LNCaP clone FGC (cell line): ENCODE measurements around the gene FGFR1OP2.
A peak's percentile ranks its signal among the peaks of the same experiment; 100 is the strongest.
"Not testable (repeated sequence)": the region's sequence is repeated elsewhere in the genome, so short reads cannot be mapped to it uniquely, and the experiment has no call there.

Source experiments
- DNase-seq: peaks from one replicate; pipeline ENCODE4 v3.0.0-alpha.2; 2011; ENCODE audit warnings: low read depth
- H3K4me3 ChIP-seq: 2 replicates; pipeline ENCODE4 v1.5.1; 2011; ENCODE audit warnings: mild to moderate bottlenecking, low read depth, low read length, control low read depth
- CTCF ChIP-seq: IDR thresholded peaks from 2 replicates; pipeline ENCODE4 v1.5.1; 2012; ENCODE audit warnings: mild to moderate bottlenecking; ENCODE audit not compliant: control insufficient read depth, insufficient read depth; ENCODE audit errors: extremely low read depth

FGFR1OP2 gene

DNA sequence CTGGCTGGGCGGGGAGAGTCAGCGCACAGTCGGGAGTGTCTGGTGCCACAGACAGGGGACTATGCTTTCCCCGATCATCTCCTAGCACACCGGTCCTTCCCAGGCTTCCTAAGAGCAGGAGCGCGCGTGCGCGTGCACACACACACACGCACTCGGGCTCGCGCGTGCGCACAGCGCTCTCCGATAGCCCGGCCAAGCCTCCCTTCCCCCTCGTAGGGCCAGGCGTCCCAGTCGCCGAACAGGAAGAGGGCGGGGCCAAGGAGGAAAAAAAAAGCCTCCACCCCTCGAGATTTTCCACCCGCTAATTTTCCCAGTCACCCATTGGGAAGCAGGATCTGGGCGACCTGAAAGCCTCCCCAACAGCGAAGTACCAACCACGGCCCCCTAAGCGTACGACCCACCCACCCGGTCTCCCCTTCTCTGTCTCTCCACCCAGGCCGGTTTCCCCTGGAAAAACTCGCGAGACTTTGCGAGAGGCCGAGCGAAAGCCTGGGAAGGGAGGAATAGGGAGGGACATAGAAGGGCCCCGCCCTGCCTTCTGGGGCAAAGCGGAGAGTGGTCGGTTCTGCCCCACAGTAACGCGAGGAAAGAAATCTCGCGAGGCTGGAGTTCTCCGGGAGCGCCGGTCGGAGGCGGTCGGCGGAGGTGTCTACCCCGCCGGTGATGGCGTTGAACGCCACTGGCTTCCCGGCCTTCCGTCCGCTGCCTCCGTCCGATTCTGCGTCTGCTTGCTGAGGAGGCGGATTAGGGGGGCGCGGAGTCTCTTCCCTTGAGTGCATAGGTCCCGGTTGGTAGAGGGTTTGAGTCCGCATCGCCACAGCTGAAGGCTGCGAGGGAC, at the start of gene FGFR1OP2, which contains the start of gene INTS13:
Gene FGFR1OP2 (plus strand): TSS at position 608 of the 838 bp plus-strand sequence. CDS start 15,689 bp downstream, outside the sequence.
Gene INTS13 (minus strand): TSS at position 119 of the 838 bp plus-strand sequence. CDS start 1,178 bp downstream, outside the sequence.
- peak within 1 kb of the TSS; percentile 98 for H3K4me3 ChIP-seq
- peak; percentile 95 for DNase-seq
- TF ChIP-seq CTCF: no peak

GRCh38 chr12:26890784-26891183, 47.5 kb upstream of the FGFR1OP2 start:
- no peak for TF ChIP-seq CTCF
- H3K4me3 ChIP-seq: no peak overlapping the region
- no peak for DNase-seq

- no peak for DNase-seq
- TF ChIP-seq CTCF: no peak
- no peak overlapping the region for H3K4me3 ChIP-seq
Measured at GRCh38 chr12:26891704-26892103, 46.6 kb upstream of the FGFR1OP2 start.

DNA sequence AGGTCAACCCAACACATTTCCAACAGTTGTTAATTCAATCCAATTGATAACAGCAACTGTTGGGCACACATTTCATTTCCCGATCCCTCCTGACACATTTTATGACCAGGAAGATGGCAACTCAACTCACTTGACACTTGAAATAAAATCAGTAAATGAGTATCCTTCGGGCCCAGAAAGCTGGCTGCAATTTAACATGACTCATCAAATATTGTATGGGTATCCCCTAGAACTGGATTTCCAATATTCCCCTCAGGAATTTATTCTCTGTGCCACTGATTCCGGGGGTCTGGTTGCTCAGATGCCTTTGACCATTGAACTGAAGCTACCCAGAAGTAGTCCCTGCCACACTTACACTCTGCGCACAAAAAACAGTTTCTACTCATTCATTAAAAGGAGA, 42.6 kb upstream of the FGFR1OP2 start:
- H3K4me3 ChIP-seq: no peak overlapping the region
- no peak for TF ChIP-seq CTCF
- DNase-seq: no peak

DNA sequence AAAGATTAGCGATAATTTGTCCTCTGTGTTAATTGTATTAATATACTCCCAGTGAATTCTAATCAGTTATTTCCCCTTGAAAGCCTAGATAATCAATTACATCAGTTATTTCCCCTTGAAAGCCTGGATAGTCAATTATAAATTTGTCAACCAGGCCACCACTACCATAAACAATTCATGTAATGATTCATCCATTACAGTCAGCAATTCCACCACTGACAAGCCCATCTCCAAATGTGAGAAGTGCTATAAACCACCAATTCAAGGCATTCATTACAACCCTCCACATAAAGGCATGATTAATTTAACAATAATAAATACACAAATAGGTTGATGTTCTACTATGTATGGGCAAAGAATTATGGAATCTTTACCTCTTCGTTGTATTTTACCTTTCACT, 41.4 kb upstream of the FGFR1OP2 start:
- no peak for DNase-seq
- no peak overlapping the region for H3K4me3 ChIP-seq
- TF ChIP-seq CTCF: no peak

GRCh38 chr12:26903396-26903795, 34.9 kb upstream of the FGFR1OP2 start:
- H3K4me3 ChIP-seq, DNase-seq: not testable (repeated sequence)

GRCh38 chr12:26906024-26906423, 32.2 kb upstream of the FGFR1OP2 start:
- H3K4me3 ChIP-seq: no peak overlapping the region
- TF ChIP-seq CTCF: no peak
- DNase-seq: no peak
